ENCODE results near the gene HPSE2. TPM values are rescaled to one million over a fixed set of nuclear protein-coding genes. Genes with fewer than 3 reads are reported as not detected.

The HPSE2 gene
- total and polyA plus RNA-seq, 2 experiments from 2014 or later: 0.10 to 0.24 TPM

DNA sequence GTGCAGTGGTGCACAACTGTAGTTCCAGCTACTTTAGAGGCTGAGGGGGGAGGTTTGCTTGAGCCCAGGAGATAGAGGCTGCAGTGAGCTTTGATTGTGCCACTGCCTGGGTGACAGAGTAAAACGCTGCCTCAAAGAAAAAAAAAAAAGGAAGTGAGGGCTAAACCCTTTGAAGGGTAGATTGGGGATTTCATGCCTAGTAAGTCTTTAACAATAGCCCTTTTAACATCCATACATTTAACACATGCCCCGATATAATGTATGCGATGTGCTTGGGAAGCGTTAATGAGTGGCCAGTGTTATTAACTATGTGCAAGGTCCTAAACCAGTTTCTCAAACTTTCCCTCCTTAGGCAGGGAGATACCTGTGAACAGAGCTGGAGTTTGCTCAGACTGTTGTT lies 559.8 kb downstream of the HPSE2 start (continued):
- TF ChIP-seq, protein P1, sequence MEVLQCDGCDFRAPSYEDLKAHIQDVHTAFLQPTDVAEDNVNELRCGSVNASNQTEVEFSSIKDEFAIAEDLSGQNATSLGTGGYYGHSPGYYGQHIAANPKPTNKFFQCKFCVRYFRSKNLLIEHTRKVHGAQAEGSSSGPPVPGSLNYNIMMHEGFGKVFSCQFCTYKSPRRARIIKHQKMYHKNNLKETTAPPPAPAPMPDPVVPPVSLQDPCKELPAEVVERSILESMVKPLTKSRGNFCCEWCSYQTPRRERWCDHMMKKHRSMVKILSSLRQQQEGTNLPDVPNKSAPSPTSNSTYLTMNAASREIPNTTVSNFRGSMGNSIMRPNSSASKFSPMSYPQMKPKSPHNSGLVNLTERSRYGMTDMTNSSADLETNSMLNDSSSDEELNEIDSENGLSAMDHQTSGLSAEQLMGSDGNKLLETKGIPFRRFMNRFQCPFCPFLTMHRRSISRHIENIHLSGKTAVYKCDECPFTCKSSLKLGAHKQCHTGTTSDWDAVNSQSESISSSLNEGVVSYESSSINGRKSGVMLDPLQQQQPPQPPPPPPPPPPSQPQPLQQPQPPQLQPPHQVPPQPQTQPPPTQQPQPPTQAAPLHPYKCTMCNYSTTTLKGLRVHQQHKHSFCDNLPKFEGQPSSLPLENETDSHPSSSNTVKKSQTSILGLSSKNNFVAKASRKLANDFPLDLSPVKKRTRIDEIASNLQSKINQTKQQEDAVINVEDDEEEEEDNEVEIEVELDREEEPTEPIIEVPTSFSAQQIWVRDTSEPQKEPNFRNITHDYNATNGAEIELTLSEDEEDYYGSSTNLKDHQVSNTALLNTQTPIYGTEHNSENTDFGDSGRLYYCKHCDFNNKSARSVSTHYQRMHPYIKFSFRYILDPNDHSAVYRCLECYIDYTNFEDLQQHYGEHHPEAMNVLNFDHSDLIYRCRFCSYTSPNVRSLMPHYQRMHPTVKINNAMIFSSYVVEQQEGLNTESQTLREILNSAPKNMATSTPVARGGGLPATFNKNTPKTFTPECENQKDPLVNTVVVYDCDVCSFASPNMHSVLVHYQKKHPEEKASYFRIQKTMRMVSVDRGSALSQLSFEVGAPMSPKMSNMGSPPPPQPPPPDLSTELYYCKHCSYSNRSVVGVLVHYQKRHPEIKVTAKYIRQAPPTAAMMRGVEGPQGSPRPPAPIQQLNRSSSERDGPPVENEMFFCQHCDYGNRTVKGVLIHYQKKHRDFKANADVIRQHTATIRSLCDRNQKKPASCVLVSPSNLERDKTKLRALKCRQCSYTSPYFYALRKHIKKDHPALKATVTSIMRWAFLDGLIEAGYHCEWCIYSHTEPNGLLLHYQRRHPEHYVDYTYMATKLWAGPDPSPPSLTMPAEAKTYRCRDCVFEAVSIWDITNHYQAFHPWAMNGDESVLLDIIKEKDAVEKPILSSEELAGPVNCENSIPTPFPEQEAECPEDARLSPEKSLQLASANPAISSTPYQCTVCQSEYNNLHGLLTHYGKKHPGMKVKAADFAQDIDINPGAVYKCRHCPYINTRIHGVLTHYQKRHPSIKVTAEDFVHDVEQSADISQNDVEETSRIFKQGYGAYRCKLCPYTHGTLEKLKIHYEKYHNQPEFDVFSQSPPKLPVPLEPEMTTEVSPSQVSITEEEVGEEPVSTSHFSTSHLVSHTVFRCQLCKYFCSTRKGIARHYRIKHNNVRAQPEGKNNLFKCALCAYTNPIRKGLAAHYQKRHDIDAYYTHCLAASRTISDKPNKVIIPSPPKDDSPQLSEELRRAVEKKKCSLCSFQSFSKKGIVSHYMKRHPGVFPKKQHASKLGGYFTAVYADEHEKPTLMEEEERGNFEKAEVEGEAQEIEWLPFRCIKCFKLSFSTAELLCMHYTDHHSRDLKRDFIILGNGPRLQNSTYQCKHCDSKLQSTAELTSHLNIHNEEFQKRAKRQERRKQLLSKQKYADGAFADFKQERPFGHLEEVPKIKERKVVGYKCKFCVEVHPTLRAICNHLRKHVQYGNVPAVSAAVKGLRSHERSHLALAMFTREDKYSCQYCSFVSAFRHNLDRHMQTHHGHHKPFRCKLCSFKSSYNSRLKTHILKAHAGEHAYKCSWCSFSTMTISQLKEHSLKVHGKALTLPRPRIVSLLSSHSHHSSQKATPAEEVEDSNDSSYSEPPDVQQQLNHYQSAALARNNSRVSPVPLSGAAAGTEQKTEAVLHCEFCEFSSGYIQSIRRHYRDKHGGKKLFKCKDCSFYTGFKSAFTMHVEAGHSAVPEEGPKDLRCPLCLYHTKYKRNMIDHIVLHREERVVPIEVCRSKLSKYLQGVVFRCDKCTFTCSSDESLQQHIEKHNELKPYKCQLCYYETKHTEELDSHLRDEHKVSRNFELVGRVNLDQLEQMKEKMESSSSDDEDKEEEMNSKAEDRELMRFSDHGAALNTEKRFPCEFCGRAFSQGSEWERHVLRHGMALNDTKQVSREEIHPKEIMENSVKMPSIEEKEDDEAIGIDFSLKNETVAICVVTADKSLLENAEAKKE (CRISPR knock-in tag; IDR thresholded peaks at IDR 0.05): no peak
- TF ChIP-seq EZH2phosphoT487 (IDR thresholded peaks at IDR 0.05; ENCODE audit: unreplicated experiment) (no peak), EZH2 (IDR thresholded peaks at IDR 0.05; ENCODE audit: low read depth, unreplicated experiment) (no peak), ZNF114 (CRISPR knock-in tag; IDR thresholded peaks at IDR 0.05) (no peak), NANOG (IDR thresholded peaks at IDR 0.05; ENCODE audit: borderline replicate concordance) (no peak)
- TF ChIP-seq, protein P2, sequence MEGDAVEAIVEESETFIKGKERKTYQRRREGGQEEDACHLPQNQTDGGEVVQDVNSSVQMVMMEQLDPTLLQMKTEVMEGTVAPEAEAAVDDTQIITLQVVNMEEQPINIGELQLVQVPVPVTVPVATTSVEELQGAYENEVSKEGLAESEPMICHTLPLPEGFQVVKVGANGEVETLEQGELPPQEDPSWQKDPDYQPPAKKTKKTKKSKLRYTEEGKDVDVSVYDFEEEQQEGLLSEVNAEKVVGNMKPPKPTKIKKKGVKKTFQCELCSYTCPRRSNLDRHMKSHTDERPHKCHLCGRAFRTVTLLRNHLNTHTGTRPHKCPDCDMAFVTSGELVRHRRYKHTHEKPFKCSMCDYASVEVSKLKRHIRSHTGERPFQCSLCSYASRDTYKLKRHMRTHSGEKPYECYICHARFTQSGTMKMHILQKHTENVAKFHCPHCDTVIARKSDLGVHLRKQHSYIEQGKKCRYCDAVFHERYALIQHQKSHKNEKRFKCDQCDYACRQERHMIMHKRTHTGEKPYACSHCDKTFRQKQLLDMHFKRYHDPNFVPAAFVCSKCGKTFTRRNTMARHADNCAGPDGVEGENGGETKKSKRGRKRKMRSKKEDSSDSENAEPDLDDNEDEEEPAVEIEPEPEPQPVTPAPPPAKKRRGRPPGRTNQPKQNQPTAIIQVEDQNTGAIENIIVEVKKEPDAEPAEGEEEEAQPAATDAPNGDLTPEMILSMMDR (conservative IDR thresholded peaks at IDR 0.05; ENCODE audit: low read depth in 2 of 2): no peak
- TF ChIP-seq, protein P3, sequence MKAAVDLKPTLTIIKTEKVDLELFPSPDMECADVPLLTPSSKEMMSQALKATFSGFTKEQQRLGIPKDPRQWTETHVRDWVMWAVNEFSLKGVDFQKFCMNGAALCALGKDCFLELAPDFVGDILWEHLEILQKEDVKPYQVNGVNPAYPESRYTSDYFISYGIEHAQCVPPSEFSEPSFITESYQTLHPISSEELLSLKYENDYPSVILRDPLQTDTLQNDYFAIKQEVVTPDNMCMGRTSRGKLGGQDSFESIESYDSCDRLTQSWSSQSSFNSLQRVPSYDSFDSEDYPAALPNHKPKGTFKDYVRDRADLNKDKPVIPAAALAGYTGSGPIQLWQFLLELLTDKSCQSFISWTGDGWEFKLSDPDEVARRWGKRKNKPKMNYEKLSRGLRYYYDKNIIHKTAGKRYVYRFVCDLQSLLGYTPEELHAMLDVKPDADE (IDR thresholded peaks at IDR 0.05): no peak

Data from GM23338 (cell line).